Stimulated activated CD4-positive, alpha-beta T cell treated with anti-CD3 and anti-CD28 coated beads, TNF-alpha, amount 100 ng/mL, for 24 hours (primary cell): Measurements from ENCODE around the gene SPATA31D3.
"Not testable (repeated sequence)": the region's sequence is repeated elsewhere in the genome, so short reads cannot be mapped to it uniquely, and the experiment has no call there.

ENCODE experiments used
- DNase-seq, 3 experiments: peaks; one replicate each; pipeline ENCODE4 v3.0.0-alpha.2; 2020; ENCODE audit warnings: low read depth in 3 of 3

The SPATA31D3 gene

DNA sequence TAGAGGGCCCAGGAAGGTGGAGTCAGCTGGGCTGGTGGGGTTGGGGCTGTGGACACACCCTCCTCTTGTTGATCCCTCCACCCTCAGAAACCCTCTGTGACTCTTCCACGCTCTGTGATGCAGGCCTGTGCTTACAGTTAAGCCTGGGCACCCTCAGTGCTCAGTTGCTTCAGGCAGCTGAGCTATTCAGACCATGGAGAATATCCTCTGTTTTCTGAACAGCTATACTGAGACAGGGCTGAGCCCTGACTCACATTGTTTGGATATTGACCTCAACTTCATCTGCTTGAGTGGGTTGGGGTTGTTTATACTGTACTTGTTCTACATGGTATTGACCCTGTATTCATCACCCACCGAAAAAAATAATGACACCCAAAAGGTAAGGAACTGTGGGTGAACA lies at the start of gene SPATA31D3:
TSS of gene SPATA31D3 (plus strand) at position 108 of the 400 bp plus-strand sequence. CDS start at position 194, 86 bp downstream.
- DNase-seq = not testable (repeated sequence)

DNA sequence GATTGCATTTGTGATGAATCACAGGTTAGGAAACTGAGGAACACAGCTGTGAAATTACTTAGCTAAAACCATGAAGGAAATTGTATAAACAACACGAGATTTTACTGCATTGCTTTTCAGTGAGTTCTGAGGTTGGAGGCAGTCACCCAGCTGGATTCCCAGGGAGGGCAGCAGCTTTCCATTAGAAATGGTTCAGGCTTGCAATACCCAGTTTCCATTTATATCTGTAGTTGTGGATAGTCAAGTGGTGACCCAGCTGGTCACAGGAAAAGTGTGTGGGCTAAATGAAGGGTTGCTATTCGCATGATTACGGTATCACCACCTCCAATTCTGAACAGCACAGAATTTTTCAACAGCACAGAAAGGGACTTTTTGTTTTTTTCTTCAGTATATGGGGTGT lies 49.4 kb upstream of the SPATA31D3 start:
- no peak for DNase-seq

DNA sequence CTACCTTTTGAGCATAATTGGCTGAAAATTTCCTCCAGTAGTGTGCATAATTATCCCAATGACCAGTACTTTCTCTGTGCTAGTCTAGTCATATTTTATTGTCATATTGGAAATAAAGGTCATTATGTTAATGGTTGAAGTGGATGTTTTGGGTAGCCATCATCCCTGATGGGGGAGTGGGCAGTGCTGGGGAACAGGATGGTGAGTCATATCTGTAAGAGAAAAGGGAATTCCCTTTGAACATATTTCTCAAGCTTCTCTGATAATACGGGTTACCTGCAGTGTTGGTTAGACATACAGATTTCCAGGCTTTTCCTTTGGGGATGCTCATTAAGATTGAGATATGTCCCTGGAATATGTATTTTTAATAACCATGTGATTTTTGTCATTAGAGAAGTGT lies 48.4 kb upstream of the SPATA31D3 start:
- no peak for DNase-seq

DNA sequence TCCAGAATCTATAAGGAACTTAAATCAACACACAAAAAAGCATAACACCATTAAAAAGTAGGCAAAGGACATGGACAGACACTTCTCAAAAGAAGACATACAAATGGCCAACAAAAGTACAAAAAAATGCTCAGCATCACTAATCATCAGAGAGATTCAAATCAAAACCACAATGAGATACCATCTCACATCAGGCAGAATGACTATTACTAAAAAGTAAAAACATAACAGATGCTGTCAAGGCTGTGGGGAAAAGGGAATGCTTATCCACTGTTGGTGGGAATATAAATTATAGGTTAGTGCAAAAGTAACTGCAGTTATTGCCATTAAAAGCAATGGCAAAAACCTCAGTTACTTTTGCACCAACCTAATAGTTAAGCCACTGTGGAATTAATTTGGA lies 47.2 kb upstream of the SPATA31D3 start:
- no peak for DNase-seq

DNA sequence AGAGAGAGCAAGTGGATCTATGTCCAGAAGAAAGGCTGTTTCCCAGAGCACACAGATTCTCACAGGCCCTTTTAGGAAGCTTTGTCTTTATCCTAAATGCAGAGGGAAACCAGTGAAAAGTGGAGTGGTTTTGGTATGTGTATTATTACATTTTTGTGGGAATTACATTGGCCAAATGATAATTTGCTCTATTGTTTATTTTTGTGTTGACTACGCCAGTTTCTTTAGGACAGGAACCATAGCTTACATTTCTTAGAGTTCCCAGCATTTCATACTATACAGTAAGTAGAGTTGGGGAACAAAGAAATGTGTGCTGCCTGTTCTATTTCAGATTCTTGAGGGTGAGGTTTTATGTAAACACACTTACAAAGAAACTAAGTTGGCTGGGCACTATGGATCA lies 44.4 kb upstream of the SPATA31D3 start:
- no peak for DNase-seq

DNA sequence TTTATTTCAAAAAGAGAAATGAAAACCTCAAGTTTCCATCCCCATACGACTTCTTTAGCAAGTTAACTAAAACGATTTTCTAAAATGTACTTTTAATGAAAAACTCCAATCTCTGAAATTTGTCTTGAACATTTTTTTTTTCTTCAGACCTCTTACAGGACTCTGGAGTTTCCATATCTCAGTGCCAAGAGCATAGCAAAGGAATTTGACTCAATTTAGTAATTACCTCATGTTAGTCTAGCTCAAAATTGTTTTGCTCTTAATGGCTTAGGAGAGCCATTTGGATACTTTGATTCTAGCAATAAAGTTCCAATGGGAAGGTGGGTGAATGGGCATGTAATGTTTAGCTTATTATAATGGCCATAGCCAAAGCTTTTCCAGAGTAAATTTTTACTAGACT lies 41.1 kb upstream of the SPATA31D3 start:
- no peak for DNase-seq

DNA sequence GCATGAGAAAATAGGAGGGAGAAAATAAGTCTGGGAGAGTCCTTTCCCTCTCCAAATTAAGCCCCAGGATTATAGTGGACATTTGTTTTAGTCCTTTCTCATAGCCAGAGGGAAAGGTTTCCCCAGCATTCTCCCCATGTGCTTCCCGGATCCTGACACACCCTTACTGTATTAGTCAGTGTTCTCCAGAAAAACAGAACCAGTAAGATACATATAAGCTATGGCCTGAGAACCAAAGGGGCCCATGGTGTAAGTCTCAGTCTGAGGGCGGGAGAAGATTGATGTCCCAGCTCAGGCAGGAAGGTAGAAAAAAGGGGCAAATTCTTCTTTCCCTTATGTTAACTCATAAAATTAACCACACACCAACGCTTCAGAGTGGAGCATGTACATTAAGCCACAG lies 40.7 kb upstream of the SPATA31D3 start:
- DNase-seq = no peak

DNA sequence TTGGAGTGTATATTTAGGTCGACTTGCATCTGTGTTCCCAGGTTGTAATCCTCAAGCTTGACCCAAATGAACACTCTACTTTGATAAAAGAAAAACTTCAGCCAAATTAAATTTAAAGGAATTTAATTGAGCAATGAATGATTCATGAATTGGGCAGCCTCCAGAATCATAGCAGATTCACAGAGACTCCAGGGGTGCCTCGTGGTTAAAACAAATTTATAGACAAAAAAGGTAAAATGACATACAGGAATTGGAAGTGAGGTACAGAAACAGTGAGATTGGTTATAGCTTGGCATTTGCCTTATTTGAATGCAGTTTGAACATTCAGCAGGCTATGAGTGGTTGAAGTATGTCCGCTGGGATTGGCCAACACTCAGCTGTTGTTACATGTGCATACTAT lies 36.6 kb upstream of the SPATA31D3 start:
- no peak for DNase-seq

DNA sequence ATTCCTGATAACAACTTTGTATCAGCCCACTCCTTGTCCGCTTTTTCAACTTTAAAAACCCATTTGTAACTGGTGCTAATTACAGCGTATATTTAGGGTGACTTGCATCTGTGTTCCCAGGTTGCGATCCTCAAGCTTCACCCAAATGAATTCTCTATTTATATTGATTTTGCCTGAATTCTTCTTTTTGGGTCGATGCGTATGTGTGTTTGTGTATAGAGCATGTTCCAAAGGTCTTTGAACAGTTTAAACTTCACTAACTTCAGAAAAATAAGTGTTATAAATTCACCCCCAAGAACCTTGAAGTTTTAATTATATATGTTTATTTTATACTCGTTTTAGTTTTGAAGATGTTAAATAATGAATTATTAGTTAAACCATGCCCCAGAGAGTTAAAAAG lies 31.2 kb upstream of the SPATA31D3 start:
- DNase-seq = no peak

DNA sequence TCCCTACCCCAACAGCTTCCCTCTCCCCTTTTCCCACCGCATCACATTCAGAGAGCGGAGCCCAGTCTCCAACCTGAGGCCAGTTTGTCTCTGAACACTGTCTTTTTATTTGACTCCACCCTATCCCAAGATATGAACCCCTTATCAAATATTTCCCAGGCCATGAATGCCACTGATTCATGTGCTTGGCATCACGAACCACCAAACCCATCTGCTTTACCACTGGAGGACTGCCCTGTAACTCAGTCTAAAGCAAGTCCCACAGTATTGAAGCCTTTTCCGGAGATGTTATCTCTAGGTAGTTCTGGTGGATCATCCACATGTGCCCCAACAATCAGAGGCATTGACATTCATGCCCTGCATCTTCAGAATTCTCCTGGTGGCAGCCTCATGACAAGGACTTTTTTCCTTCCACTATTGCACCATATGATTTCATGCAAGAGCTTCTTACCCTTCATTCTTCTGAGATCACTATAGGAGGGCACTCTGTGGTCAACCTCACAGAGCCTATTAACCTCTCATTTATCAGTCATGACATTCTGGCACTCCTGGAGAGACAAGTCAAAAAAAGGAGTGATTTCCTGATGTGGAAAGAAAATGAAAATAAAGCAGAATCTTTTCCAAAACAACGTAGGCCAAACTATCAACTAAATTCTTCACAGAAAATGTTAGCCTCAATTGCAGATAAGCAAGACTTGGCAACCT lies 27.3 kb upstream of the SPATA31D3 start:
- DNase-seq = no peak

DNA sequence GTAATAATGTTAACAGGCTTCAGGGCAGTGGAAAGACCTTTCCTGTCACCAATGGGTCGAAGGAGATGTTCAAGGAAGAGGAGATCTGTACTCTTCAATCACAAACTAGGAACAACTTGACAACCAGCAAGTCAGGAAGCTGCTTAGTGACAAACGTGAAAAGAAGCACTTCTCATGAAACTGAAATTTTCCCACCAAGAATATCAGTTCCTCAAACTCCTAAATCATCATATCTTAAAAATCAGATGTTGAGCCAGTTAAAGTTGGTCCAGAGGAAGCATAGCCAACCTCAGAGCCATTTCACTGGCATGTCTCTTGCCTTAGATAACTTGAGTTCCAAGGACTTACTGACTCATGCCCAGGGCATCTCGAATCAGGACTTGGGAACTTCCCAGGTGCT lies 24.8 kb upstream of the SPATA31D3 start:
- DNase-seq = not testable (repeated sequence)

DNA sequence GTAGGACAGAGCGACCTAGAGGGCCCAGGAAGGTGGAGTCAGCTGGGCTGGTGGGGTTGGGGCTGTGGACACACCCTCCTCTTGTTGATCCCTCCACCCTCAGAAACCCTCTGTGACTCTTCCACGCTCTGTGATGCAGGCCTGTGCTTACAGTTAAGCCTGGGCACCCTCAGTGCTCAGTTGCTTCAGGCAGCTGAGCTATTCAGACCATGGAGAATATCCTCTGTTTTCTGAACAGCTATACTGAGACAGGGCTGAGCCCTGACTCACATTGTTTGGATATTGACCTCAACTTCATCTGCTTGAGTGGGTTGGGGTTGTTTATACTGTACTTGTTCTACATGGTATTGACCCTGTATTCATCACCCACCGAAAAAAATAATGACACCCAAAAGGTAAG lies 15.0 kb upstream of the SPATA31D3 start, which contains the start of gene SPATA31D4:
TSS of gene SPATA31D4 (plus strand) at position 124 of the 400 bp plus-strand sequence. CDS start at position 210, 86 bp downstream.
- not testable (repeated sequence) for DNase-seq

DNA sequence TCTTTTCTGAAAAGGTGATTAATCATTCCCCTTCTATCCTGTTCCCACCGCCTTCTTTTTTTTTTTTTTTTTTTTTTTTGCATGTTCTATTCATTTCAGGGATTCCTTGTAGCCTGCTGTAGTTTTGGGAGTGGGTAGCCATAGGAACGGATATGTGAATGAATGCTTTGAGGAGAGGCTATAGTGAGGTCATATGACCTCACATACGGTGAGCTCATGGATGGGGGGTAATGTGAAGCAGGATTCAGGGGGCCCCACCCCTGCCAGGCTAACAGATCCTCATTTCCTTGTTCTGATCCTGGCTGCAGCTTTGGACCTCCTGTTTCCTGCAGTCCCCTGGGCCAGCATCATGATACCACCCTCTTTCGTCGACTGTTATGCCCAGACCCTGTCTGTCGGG lies 13.2 kb upstream of the SPATA31D3 start:
- DNase-seq = not testable (repeated sequence)

DNA sequence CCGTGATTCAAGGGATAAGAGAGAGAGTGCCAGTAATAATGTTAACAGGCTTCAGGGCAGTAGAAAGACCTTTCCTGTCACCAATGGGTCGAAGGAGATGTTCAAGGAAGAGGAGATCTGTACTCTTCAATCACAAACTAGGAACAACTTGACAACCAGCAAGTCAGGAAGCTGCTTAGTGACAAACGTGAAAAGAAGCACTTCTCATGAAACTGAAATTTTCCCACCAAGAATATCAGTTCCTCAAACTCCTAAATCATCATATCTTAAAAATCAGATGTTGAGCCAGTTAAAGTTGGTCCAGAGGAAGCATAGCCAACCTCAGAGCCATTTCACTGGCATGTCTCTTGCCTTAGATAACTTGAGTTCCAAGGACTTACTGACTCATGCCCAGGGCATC lies 9.8 kb upstream of the SPATA31D3 start:
- not testable (repeated sequence) for DNase-seq

DNA sequence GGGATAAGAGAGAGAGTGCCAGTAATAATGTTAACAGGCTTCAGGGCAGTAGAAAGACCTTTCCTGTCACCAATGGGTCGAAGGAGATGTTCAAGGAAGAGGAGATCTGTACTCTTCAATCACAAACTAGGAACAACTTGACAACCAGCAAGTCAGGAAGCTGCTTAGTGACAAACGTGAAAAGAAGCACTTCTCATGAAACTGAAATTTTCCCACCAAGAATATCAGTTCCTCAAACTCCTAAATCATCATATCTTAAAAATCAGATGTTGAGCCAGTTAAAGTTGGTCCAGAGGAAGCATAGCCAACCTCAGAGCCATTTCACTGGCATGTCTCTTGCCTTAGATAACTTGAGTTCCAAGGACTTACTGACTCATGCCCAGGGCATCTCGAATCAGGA lies 5.3 kb downstream of the SPATA31D3 start:
- DNase-seq = not testable (repeated sequence)

DNA sequence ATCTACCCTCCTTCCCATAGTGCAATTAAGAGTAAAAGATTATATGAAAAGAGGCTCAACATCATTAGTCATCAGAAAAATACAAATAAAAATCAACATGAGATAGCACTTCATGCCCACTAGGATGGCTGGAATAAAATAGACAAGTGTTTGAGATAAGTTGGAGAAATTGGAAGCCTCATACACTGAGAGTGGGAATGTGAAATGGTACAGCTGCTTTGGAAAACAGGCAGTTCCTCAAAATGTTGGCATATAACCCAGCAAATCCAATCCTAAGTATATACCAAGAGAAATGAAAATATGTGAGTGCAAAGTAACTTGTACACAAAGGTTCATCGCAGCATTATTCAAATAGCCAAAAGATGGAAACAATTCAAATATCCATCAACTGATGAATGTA lies 9.8 kb downstream of the SPATA31D3 start:
- no peak for DNase-seq

DNA sequence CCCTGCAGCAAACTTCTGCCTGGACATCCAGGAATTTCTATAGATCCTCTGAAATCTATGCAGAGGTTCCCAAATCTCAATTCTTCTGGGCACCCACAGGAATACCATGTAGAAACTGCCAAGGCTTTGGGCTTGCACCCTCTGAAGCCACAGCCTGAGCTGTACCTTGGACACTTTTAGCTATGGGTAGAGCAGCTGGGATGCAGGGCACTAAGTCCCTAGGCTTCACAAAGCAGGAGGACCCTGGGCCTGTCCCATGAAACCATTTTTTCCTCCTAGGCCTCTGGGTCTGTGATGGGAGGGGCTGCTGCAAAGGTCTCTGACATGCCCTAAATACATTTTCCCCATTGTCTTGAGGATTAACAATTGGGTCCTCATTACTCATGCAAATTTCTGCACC lies 12.3 kb downstream of the SPATA31D3 start:
- DNase-seq = no peak

DNA sequence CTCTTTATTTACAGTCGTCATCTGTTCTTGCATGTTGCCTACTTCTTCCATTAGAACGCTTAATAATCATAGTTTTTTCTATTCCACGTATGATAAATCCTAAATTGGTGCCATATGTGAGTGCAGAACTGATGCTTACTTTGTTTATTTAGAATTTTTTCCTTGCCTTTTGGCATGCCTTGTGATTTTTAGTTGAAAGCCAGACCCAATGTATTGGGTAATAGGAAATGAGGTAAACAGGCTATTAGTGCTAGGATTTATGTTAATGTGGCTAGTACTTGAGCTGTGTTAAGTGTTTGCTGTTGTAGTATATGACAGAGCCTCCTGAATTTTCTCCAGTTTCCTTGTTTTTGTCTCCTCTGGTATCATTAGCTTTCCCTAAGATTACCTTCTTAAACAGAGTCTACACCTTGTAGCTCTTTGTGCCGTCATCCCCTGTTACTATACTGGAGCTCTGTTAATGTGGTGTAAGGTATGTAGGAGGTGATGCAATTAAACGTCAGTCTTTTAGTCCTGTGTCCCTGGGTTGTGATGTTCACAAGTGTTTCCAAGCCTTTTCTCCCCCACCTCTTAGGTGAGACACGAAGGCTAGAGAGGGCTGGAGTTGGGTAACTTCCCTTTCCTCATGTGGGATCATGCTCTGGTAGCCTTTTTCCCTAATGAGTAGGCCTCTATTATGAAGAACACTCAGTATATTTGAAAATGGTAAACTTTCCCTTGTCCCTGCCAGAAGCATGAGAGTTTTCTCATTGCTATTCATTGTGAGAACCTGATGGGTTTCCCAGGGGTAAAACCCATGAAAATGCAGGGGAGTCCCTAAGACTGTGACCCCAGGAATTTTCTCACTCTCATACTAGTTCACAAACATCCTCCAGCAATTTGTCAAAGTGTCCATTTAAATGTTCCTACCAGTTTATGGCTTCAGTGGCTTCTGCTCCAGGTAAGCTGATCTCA lies 21.2 kb downstream of the SPATA31D3 start:
- DNase-seq = no peak

DNA sequence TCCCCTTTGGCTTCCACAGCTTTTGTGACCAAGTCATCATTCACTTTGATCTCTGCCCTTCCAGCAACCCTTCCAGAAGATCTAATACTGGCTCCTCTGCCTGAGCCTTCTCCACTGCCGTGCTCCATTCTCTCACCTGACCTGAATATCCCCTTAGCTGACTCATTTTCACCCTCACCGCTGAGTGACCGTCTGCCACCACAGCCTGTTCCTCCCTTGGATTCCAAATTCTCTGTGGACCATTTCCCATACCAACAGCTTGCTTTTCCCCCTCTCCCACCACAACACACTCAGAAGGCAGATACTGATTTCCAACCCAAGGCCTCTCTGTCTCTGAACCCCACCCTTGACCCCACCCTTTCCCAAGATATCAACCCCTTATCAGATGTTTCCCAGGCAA lies 24.7 kb downstream of the SPATA31D3 start:
- DNase-seq = no peak

DNA sequence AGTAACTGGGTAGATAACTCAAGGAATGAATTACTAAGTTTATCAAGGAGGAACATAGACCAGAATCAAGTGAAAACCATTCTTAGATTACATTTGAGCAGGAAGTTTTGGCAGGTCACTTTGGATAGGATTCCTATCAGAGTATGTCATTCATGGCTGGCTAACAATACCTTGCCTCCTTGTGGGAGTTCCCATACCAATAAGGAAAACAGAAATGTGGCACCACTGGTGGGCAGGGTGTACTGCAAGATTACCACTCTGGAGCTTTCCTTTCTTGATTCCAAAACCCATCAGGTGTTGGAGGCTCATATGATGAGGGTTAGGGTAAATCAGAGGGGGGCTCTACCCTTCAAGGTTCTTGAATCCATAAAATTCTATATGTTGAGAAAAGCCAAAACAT lies 26.7 kb downstream of the SPATA31D3 start:
- no peak for DNase-seq

DNA sequence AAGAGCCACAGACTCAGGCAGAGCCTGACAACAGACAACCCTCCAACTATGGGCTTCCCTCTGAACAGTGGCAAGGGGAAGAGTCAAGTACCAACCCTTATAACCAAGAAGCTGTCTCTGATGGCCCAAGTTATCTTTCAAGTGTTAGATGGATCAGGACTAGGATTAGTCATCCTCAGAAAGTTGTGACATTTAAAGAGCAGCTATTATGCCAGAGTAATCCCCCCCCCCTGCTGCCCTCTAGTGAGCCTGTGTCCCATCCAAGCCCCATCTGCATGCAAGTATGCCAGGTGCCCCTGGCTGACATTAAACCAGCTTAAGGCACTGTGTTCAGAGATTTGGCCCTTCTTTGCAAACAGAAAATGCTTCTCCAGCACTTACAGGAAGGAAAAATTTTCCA lies 28.4 kb downstream of the SPATA31D3 start:
- no peak for DNase-seq

DNA sequence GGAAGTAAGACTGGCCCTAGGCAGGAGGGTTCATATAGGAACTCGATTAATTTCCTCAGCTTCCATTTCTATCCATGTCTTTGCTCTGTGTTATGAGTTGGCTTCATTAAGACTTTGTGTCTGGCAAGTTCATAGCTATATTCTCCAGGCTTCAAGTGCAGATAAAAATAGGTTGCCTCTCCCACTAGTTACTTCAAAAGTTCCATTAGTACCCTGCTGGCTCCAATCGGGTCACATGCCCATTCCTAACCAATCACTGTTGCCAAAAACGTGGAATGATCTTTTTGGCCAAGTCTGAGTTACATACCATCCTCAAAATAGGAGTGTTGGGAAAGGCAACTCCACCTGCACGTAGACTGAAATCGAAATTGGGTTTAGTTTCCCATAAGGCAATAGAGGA lies 31.5 kb downstream of the SPATA31D3 start:
- no peak for DNase-seq

DNA sequence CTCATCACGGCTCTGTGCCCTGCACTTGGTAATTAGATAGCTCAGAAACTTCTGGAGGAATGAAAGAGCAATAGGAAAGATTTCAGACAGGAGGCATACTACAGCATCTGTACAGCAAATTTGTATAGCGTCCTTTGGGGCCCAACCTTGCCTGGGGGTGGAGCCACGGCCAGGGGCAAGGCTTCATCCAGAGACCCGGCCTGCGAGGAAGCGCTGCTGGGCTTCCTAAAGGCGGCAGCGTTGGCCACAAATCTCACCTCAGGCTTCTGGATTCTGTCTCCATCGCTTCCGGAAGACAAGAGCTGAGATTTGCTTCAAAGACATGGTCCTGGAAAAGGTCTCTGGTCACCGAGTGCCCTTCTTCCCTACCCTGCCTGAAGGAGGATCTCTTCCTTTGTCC lies 33.1 kb downstream of the SPATA31D3 start:
- DNase-seq = no peak
